Neutrophil (primary cell): Measurements from ENCODE around the gene STARD5.

Experiments
- H3K27ac ChIP-seq: fragments of 200-600 bp; sonication (generic); 2 replicates; pipeline ENCODE4 v1.5.1; 2016; ENCODE audit warnings: mild to moderate bottlenecking, moderate library complexity
- H3K27me3 ChIP-seq: fragments of 200-600 bp; sonication (generic); 2 replicates; pipeline ENCODE4 v1.6.0; 2016; ENCODE audit warnings: mild to moderate bottlenecking
- H3K36me3 ChIP-seq: fragments of 200-600 bp; sonication (generic); 2 replicates; pipeline ENCODE4 v1.5.1; 2017
- H3K4me1 ChIP-seq, 2 experiments: fragments of 200-600 bp in 1 of 2; sonication (generic) in 1 of 2; 1 replicate in 1 of 2; 2 replicates in 1 of 2; pipeline versions ENCODE4 v1.5.1 to v1.6.1; 2013 to 2016; ENCODE audit warnings: low read depth in 1 of 2, low read length in 1 of 2, mild to moderate bottlenecking in 1 of 2, moderate library complexity in 1 of 2; ENCODE audit not compliant: control insufficient read depth in 1 of 2, insufficient read depth in 1 of 2
- H3K4me3 ChIP-seq, 2 experiments: fragments of 200-600 bp in 1 of 2; sonication (generic) in 1 of 2; 1 replicate in 1 of 2; 2 replicates in 1 of 2; pipeline ENCODE4 v1.5.1; 2013 to 2016; ENCODE audit warnings: low read depth in 1 of 2, low read length in 1 of 2, mild to moderate bottlenecking in 1 of 2, moderate library complexity in 1 of 2
- H3K9me3 ChIP-seq: fragments of 200-600 bp; sonication (generic); 2 replicates; pipeline ENCODE4 v1.5.1; 2016
- CTCF ChIP-seq: fragments of 200-600 bp; sonication (generic); IDR thresholded peaks from 2 replicates; pipeline ENCODE4 v1.5.1; 2016; ENCODE audit warnings: antibody characterized with exemption

The STARD5 gene

GRCh38 chr15:81291916-81292522, 31.9 kb downstream of the STARD5 start:
- Histone ChIP-seq H3K9me3 (no peaks in the 10 kb centered on the region), H3K27me3 (no peaks in the 10 kb centered on the region), H3K4me3 (peak overlapping the region in 1 of 2 experiments; percentile 8), H3K36me3 (no peaks in the 10 kb centered on the region), H3K27ac (peak overlapping the region; percentile 96), H3K4me1 (peaks cover 68 to 73% of the 10 kb centered on the region in 2 experiments)
- no peak for TF ChIP-seq CTCF

GRCh38 chr15:81289910-81290309, 34.0 kb downstream of the STARD5 start:
- Histone ChIP-seq H3K4me1 (peaks cover 63 to 73% of the 10 kb centered on the region in 2 experiments), H3K4me3 (no peak overlapping the region), H3K27ac (no peak overlapping the region), H3K36me3 (no peaks in the 10 kb centered on the region), H3K27me3 (no peaks in the 10 kb centered on the region), H3K9me3 (no peaks in the 10 kb centered on the region)
- TF ChIP-seq CTCF: no peak

- Histone ChIP-seq H3K4me1 (peaks cover 59 to 70% of the 10 kb centered on the region in 2 experiments), H3K27ac (no peak overlapping the region), H3K36me3 (no peaks in the 10 kb centered on the region), H3K27me3 (no peaks in the 10 kb centered on the region), H3K4me3 (no peak overlapping the region), H3K9me3 (no peaks in the 10 kb centered on the region)
- no peak for TF ChIP-seq CTCF
Observed at GRCh38 chr15:81288616-81289015, 35.3 kb downstream of the STARD5 start.

- Histone ChIP-seq H3K27me3 (no peaks in the 10 kb centered on the region), H3K9me3 (no peaks in the 10 kb centered on the region), H3K4me1 (peaks cover 53 to 64% of the 10 kb centered on the region in 2 experiments), H3K36me3 (no peaks in the 10 kb centered on the region), H3K27ac (no peak overlapping the region), H3K4me3 (no peak overlapping the region)
- no peak for TF ChIP-seq CTCF
Observed at GRCh38 chr15:81288040-81288439, 35.9 kb downstream of the STARD5 start.

- no peak for TF ChIP-seq CTCF
- H3K36me3 ChIP-seq: no peaks in the 10 kb centered on the region
- H3K27ac ChIP-seq: peak overlapping the region; percentile 72
- no peaks in the 10 kb centered on the region for H3K27me3 ChIP-seq
- H3K4me1 ChIP-seq: peaks cover 39 to 50% of the 10 kb centered on the region in 2 experiments
- no peaks in the 10 kb centered on the region for H3K9me3 ChIP-seq
- H3K4me3 ChIP-seq: no peak overlapping the region
Observed at GRCh38 chr15:81286621-81287121, 37.3 kb downstream of the STARD5 start.
